IMR-90 (cell line): ENCODE results near the gene SH3RF3. TPM values are rescaled to one million over a fixed set of nuclear protein-coding genes. Genes with fewer than 3 reads are reported as not detected.
A peak's percentile ranks its signal among the peaks of the same experiment; 100 is the strongest.

Experiments
- ATAC-seq: fragments of 200-7000 bp; cut with Tn5 transposase; 2 replicates; pipeline ENCODE4 v1.9.1; 2020; ENCODE audit warnings: low read depth, mild to moderate bottlenecking, moderate library complexity
- BruUV-seq: library from RNA; stranded (reverse); fragments of 400-500 nt; replicated peaks from 2 replicates; lab custom pipeline; 2021; lab: Mats Ljungman, UMichigan
- CTCF ChIA-PET: fragments of 300-600 bp; formaldehyde crosslinking; extraction: SDS; loops from one replicate; lab custom pipeline; 2021; ENCODE audit warnings: antibody characterized with exemption; lab: Yijun Ruan, JAX
- POLR2A ChIA-PET: fragments of 300-600 bp; sonication (Branson Sonifier 250); formaldehyde crosslinking; loops from one replicate; lab custom pipeline; 2022; ENCODE audit warnings: antibody characterized with exemption; ENCODE audit not compliant: unreplicated experiment; lab: Charles Lee
- DNase-seq: peaks from one replicate; pipeline ENCODE4 v3.0.0; 2013
- H2AFZ ChIP-seq: replicated peaks from 2 replicates; pipeline ENCODE3; 2013; ENCODE audit warnings: low read length, mild to moderate bottlenecking; ENCODE audit not compliant: poor library complexity
- H2AK5ac ChIP-seq: 2 replicates; pipeline ENCODE4 v1.6.1; 2013; ENCODE audit warnings: low read depth, low read length, inconsistent platforms
- H2AK9ac ChIP-seq: replicated peaks from 2 replicates; pipeline ENCODE3; 2013; ENCODE audit warnings: mild to moderate bottlenecking, low read depth, low read length, moderate library complexity; ENCODE audit not compliant: poor library complexity
- H2BK120ac ChIP-seq: 2 replicates; pipeline ENCODE4 v1.6.1; 2013; ENCODE audit warnings: low read depth, low read length, inconsistent platforms
- H2BK15ac ChIP-seq: 3 replicates; pipeline ENCODE4 v1.6.1; 2013; ENCODE audit warnings: low read depth, low read length, inconsistent platforms
- H2BK20ac ChIP-seq: 2 replicates; pipeline ENCODE4 v1.6.1; 2013; ENCODE audit warnings: low read depth, mild to moderate bottlenecking, inconsistent platforms, low read length, moderate library complexity
- H2BK5ac ChIP-seq: 2 replicates; pipeline ENCODE4 v1.6.1; 2013; ENCODE audit warnings: mild to moderate bottlenecking, low read depth, low read length, inconsistent platforms; ENCODE audit not compliant: poor library complexity, severe bottlenecking
- H3K14ac ChIP-seq: replicated peaks from 2 replicates; pipeline ENCODE4 v1.6.1; 2013; ENCODE audit warnings: low read depth, low read length, inconsistent platforms
- H3K18ac ChIP-seq: 2 replicates; pipeline ENCODE4 v1.6.1; 2013; ENCODE audit warnings: low read depth, low read length, control low read depth
- H3K23ac ChIP-seq: 2 replicates; pipeline ENCODE4 v1.6.1; 2013; ENCODE audit warnings: low read depth, low read length, inconsistent platforms
- H3K27ac ChIP-seq: 2 replicates; pipeline ENCODE4 v1.5.1; 2013; ENCODE audit warnings: mild to moderate bottlenecking, control low read depth, low read length; ENCODE audit not compliant: insufficient read depth
- H3K27me3 ChIP-seq: 2 replicates; pipeline ENCODE4 v1.6.1; 2013; ENCODE audit warnings: low read length; ENCODE audit not compliant: control insufficient read depth, insufficient read depth
- H3K36me3 ChIP-seq: 2 replicates; pipeline ENCODE4 v1.6.1; 2013; ENCODE audit warnings: low read length, mixed read lengths; ENCODE audit not compliant: control insufficient read depth, insufficient read depth
- H3K4ac ChIP-seq: 2 replicates; pipeline ENCODE4 v1.6.1; 2013; ENCODE audit warnings: low read depth, low read length, inconsistent platforms
- H3K4me1 ChIP-seq: 2 replicates; pipeline ENCODE4 v1.6.1; 2013; ENCODE audit warnings: low read length, mixed read lengths; ENCODE audit not compliant: control insufficient read depth, insufficient read depth
- H3K4me2 ChIP-seq: 2 replicates; pipeline ENCODE4 v1.6.1; 2013; ENCODE audit warnings: low read depth, mild to moderate bottlenecking, control low read depth, low read length, moderate library complexity
- H3K4me3 ChIP-seq: 2 replicates; pipeline ENCODE4 v1.5.1; 2013; ENCODE audit warnings: low read depth, mild to moderate bottlenecking, control low read depth, low read length, moderate library complexity; ENCODE audit not compliant: insufficient read depth
- H3K56ac ChIP-seq: 2 replicates; pipeline ENCODE4 v1.6.1; 2013; ENCODE audit warnings: low read length, inconsistent platforms; ENCODE audit not compliant: insufficient read depth; ENCODE audit errors: extremely low read depth
- H3K79me1 ChIP-seq, 2 experiments: 2 replicates each; pipeline ENCODE4 v1.6.1; 2013; ENCODE audit warnings: low read length in 2 of 2, inconsistent platforms in 1 of 2, low read depth in 1 of 2
- H3K9ac ChIP-seq: 2 replicates; pipeline ENCODE4 v1.6.1; 2013; ENCODE audit warnings: low read depth, low read length, control low read depth
- H3K9me1 ChIP-seq: 2 replicates; pipeline ENCODE4 v1.6.1; 2013; ENCODE audit warnings: low read length, inconsistent platforms; ENCODE audit not compliant: insufficient read depth
- H3K9me3 ChIP-seq: 2 replicates; pipeline ENCODE4 v1.6.1; 2013; ENCODE audit warnings: low read length; ENCODE audit not compliant: control insufficient read depth, insufficient read depth
- H4K20me1 ChIP-seq: 2 replicates; pipeline ENCODE4 v1.6.1; 2013; ENCODE audit warnings: low read length, inconsistent platforms; ENCODE audit not compliant: insufficient read depth
- H4K5ac ChIP-seq: 2 replicates; pipeline ENCODE4 v1.6.1; 2013; ENCODE audit warnings: mild to moderate bottlenecking, low read depth, low read length, control low read depth
- H4K8ac ChIP-seq, 2 experiments: 2 replicates each; pipeline ENCODE4 v1.6.1; 2013; ENCODE audit warnings: low read depth in 2 of 2, low read length in 2 of 2, control low read depth in 1 of 2, inconsistent platforms in 1 of 2
- H4K91ac ChIP-seq: 2 replicates; pipeline ENCODE4 v1.6.1; 2013; ENCODE audit warnings: low read depth, low read length, inconsistent platforms; ENCODE audit not compliant: insufficient read depth
- BHLHE40 ChIP-seq: fragments of 150-350 bp; IDR thresholded peaks from 2 replicates; pipeline ENCODE4 v1.6.1; 2016; ENCODE audit warnings: mild to moderate bottlenecking, low read depth, low read length
- CEBPB ChIP-seq: IDR thresholded peaks from 2 replicates; pipeline ENCODE4 v1.6.1; 2012; ENCODE audit warnings: low read depth, low read length, improper control_type of control experiment
- CHD1 ChIP-seq: IDR thresholded peaks from 2 replicates; pipeline ENCODE4 v1.6.1; 2012; ENCODE audit warnings: low read depth, low read length, improper control_type of control experiment
- CTCF ChIP-seq: conservative IDR thresholded peaks from 2 replicates; pipeline ENCODE4 v1.5.1; 2012; ENCODE audit warnings: mild to moderate bottlenecking, low read depth, low read length, improper control_type of control experiment
- ELK1 ChIP-seq: fragments of 150-350 bp; IDR thresholded peaks from 2 replicates; pipeline ENCODE4 v1.6.1; 2016; ENCODE audit warnings: low read depth, mild to moderate bottlenecking, low read length, moderate library complexity, borderline replicate concordance
- FOS ChIP-seq: fragments of 150-350 bp; IDR thresholded peaks from 2 replicates; pipeline ENCODE4 v1.6.1; 2016; ENCODE audit warnings: low read depth, low read length
- MAFK ChIP-seq: IDR thresholded peaks from 2 replicates; pipeline ENCODE4 v1.6.1; 2012; ENCODE audit warnings: low read depth, low read length, improper control_type of control experiment
- MAZ ChIP-seq: IDR thresholded peaks from 2 replicates; pipeline ENCODE4 v1.6.1; 2012; ENCODE audit warnings: low read depth, mild to moderate bottlenecking, low read length, improper control_type of control experiment, moderate library complexity, borderline replicate concordance
- MXI1 ChIP-seq: IDR thresholded peaks from 2 replicates; pipeline ENCODE4 v1.6.1; 2012; ENCODE audit warnings: low read depth, mild to moderate bottlenecking, low read length, moderate library complexity, borderline replicate concordance
- NFE2L2 ChIP-seq: fragments of 150-350 bp; IDR thresholded peaks from 2 replicates; pipeline ENCODE4 v1.6.1; 2016; ENCODE audit warnings: low read depth, mild to moderate bottlenecking, low read length
- POLR2A ChIP-seq: IDR thresholded peaks from 2 replicates; pipeline ENCODE4 v1.6.1; 2012; ENCODE audit warnings: mild to moderate bottlenecking, low read depth, low read length
- RAD21 ChIP-seq: IDR thresholded peaks from 2 replicates; pipeline ENCODE4 v1.6.1; 2012; ENCODE audit warnings: low read length, improper control_type of control experiment
- RCOR1 ChIP-seq: IDR thresholded peaks from 2 replicates; pipeline ENCODE4 v1.6.1; 2012; ENCODE audit warnings: mild to moderate bottlenecking, low read length, improper control_type of control experiment; ENCODE audit not compliant: insufficient replicate concordance
- RFX5 ChIP-seq: IDR thresholded peaks from 2 replicates; pipeline ENCODE4 v1.8.0; 2012; ENCODE audit warnings: low read depth, mild to moderate bottlenecking, low read length, moderate library complexity
- SMC3 ChIP-seq: fragments of 150-350 bp; IDR thresholded peaks from 2 replicates; pipeline ENCODE4 v1.6.1; 2016; ENCODE audit warnings: low read depth, mild to moderate bottlenecking, antibody characterized with exemption, low read length, moderate library complexity
- USF2 ChIP-seq: fragments of 150-350 bp; IDR thresholded peaks from 2 replicates; pipeline ENCODE4 v1.6.1; 2017; ENCODE audit warnings: mild to moderate bottlenecking, antibody characterized with exemption, low read length, low read depth
- WGBS, 2 experiments: methylation state at CpG; one replicate each; pipeline versions ENCODE4 v1.1.5 to v1.1.7; 2013; ENCODE audit warnings: missing lambda C conversion rate in 2 of 2; ENCODE audit not compliant: insufficient read length in 1 of 2; ENCODE audit errors: extremely low coverage in 2 of 2; 5-methylcytosine and 5-hydroxymethylcytosine counted together
- dilution Hi-C: fragments of 300-500 bp; cut with HindIII; formaldehyde crosslinking; loops from one replicate; pipeline ENCODE4 v1.14.3; 2018; ENCODE audit warnings: low sequenced_read_pairs; ENCODE audit not compliant: unreplicated experiment
- in situ Hi-C: fragments of 300-500 bp; cut with MboI; formaldehyde crosslinking; loops from 3 replicates; pipeline ENCODE4 v1.14.3; 2019; ENCODE audit warnings: low sequenced_read_pairs, inconsistent platforms, mixed read lengths
- intact Hi-C: fragments of 100-400 bp; cut with micrococcal nuclease; formaldehyde crosslinking; loops from 2 replicates; pipeline ENCODE4 v1.10.0; 2022
- polyA plus RNA-seq, 3 experiments: library from polyadenylated mRNA; depleted of rRNA; stranded (reverse); fragments of >200 nt; gene quantifications; 2 replicates each; pipeline ENCODE4 v1.2.3, GENCODE V29; 2012; ENCODE audit warnings: low replicate concordance in 1 of 3
- total RNA-seq: library from RNA; depleted of rRNA; stranded (reverse); fragments of >200 nt; gene quantifications from 2 replicates; pipeline ENCODE4 v1.2.3, GENCODE V29; 2012

Gene SH3RF3
- total and polyA plus RNA-seq, 2 of the 4 experiments (the other 2 are of a cell fraction) = 3.4 to 5.3 TPM

- Histone ChIP-seq H3K4ac (no peak overlapping the region; the same call in 1 of the 2 replicates), H3K14ac (no peak overlapping the region), H3K4me3 (no peak overlapping the region), H3K36me3 (no peaks in the 10 kb centered on the region), H3K79me1 (peaks cover 42 to 100% of the 10 kb centered on the region in 2 experiments), H3K9me3 (no peaks in the 10 kb centered on the region), H3K56ac (no peak overlapping the region), H3K18ac (no peak overlapping the region), H3K4me2 (no peak overlapping the region), H2BK120ac (no peak overlapping the region), H3K27ac (no peak overlapping the region), H2BK15ac (no peak overlapping the region), H3K4me1 (peaks cover 35% of the 10 kb centered on the region), H3K9ac (no peak overlapping the region), H2BK5ac (no peak overlapping the region), H4K91ac (no peak overlapping the region), H4K8ac (no peak overlapping the region), H4K5ac (no peak overlapping the region), H3K9me1 (peaks cover 43% of the 10 kb centered on the region), H2AK5ac (0 out of 2 replicates have a peak overlapping the region, but pooled peaks have one; percentile 11), H3K23ac (no peak overlapping the region), H2BK20ac (no peak overlapping the region), H2AFZ (no peak overlapping the region), H4K20me1 (peaks cover 97% of the 10 kb centered on the region), H2AK9ac (no peak overlapping the region), H3K27me3 (no peaks in the 10 kb centered on the region)
- BruUV-seq = no TSS peak
- ChIA-PET POLR2A (no interaction called here), CTCF (no interaction called here)
- DNase-seq = no peak
- in situ Hi-C loops = no loop called here
- TF ChIP-seq MAFK (no peak), MXI1 (no peak), MAZ (no peak), RFX5 (no peak), CEBPB (no peak), ELK1 (no peak), NFE2L2 (no peak), FOS (no peak), RAD21 (no peak), SMC3 (no peak), CTCF (no peak), CHD1 (no peak), POLR2A (no peak), BHLHE40 (no peak), RCOR1 (no peak), USF2 (no peak)
- ATAC-seq = no peak
- dilution Hi-C loops = no loop called here
- 100% methylated on average over 2 of the region's 4 CpGs; no CpG with 5 or more reads in 1 of the 2 experiments for WGBS, 2 experiments
- intact Hi-C loops = no loop called here
Measured at GRCh38 chr2:109282865-109283264, 153.9 kb downstream of the SH3RF3 start.
